ENCODE measurements around the gene MEST. TPM values are rescaled to one million over a fixed set of nuclear protein-coding genes. Genes with fewer than 3 reads are reported as not detected.

The MEST gene
- total and polyA plus RNA-seq, 2 donors (not counting 3 experiments of a cell fraction or from before 2014, with no cell fraction given): 46.7 to 52.6 TPM

- TF ChIP-seq POLR2A (IDR thresholded peaks at IDR 0.05; ENCODE audit: low read depth, low read length) (no peak), POLR2AphosphoS5 (IDR thresholded peaks at IDR 0.05; ENCODE audit: insufficient read depth, low read depth, low read length) (no peak), MAX (IDR thresholded peaks at IDR 0.05; ENCODE audit: insufficient read depth, insufficient read length) (no peak), JUN (IDR thresholded peaks at IDR 0.05; ENCODE audit: borderline replicate concordance, insufficient read depth, insufficient read length, low read depth) (no peak), EZH2 (IDR thresholded peaks at IDR 0.05; ENCODE audit: borderline replicate concordance, low read depth, low read length, severe bottlenecking) (no peak), MYC (IDR thresholded peaks at IDR 0.05; ENCODE audit: low read depth, low read length) (no peak), GATA2 (IDR thresholded peaks at IDR 0.05; ENCODE audit: insufficient read depth, insufficient read length, low read depth, low read length) (no peak)
- CTCF ChIA-PET: no interaction called here
These were observed 19.9 kb upstream of the MEST start for GRCh38 chr7:130471974-130472373.

GRCh38 chr7:130473289-130473688, 18.6 kb upstream of the MEST start:
- dilution Hi-C loops (cut with MboI; ENCODE audit: extremely low pct_ligation_motif_present, low sequenced_read_pairs) (no loop called here), intact Hi-C loops (cut with micrococcal nuclease) (no loop called here)
- Histone ChIP-seq H3K4me2 (ENCODE audit: insufficient read depth, low read length) (no peak overlapping the region), H3K4me3 (replicated peaks in 1 of 3; ENCODE audit: insufficient read depth in 1 of 3, low read depth in 1 of 3, low read length in 3 of 3) (no peak overlapping the region), H3K36me3 (ENCODE audit: control insufficient read depth in 2 of 2, extremely low read depth in 1 of 2, insufficient read depth in 2 of 2, low read length in 2 of 2) (no peaks in the 10 kb centered on the region), H3K9me3 (replicated peaks; ENCODE audit: control insufficient read depth, insufficient read depth, low read length) (no peaks in the 10 kb centered on the region), H4K20me1 (replicated peaks; ENCODE audit: control insufficient read depth, extremely low read depth, insufficient read depth, low read length) (no peaks in the 10 kb centered on the region), H3K27ac (ENCODE audit: insufficient read depth, low read depth, low read length) (no peak overlapping the region), H3K79me2 (ENCODE audit: control insufficient read depth, insufficient read depth, low read length) (no peaks in the 10 kb centered on the region), H3K9me1 (replicated peaks; ENCODE audit: control insufficient read depth, extremely low read depth, insufficient read depth, low read length) (no peaks in the 10 kb centered on the region), H3K4me1 (ENCODE audit: control insufficient read depth, extremely low read depth, insufficient read depth, low read length) (no peaks in the 10 kb centered on the region), H2AFZ (ENCODE audit: low read depth, low read length) (no peak overlapping the region), H3K9ac (replicated peaks; ENCODE audit: extremely low read depth, insufficient read depth, low read length) (no peak overlapping the region), H3K27me3 (ENCODE audit: control insufficient read depth in 2 of 2, insufficient read depth in 2 of 2, low read length in 2 of 2) (peaks cover 0 to 2% of the 10 kb centered on the region in 2 experiments)
- ChIA-PET POLR2A (no interaction called here), CTCF (interaction anchor here (1.0 kb wide), 2 partner anchors 8 to 15 kb away, joined by 3 read pairs; no protein-coding TSS in a partner anchor)
- DNase-seq (ENCODE audit: low read depth, low spot score): no peak
- FAIRE-seq: no peak
- TF ChIP-seq GATA2 (IDR thresholded peaks at IDR 0.05; ENCODE audit: insufficient read depth, insufficient read length, low read depth, low read length) (no peak), EZH2 (IDR thresholded peaks at IDR 0.05; ENCODE audit: borderline replicate concordance, low read depth, low read length, severe bottlenecking) (no peak), CTCF (IDR thresholded peaks at IDR 0.05; ENCODE audit: extremely low read depth in 1 of 2, insufficient read depth in 1 of 2, low read depth in 1 of 2, low read length in 2 of 2) (no peak), MYC (IDR thresholded peaks at IDR 0.05; ENCODE audit: low read depth, low read length) (no peak), JUN (IDR thresholded peaks at IDR 0.05; ENCODE audit: borderline replicate concordance, insufficient read depth, insufficient read length, low read depth) (no peak), MAX (IDR thresholded peaks at IDR 0.05; ENCODE audit: insufficient read depth, insufficient read length) (no peak), FOS (IDR thresholded peaks at IDR 0.05; ENCODE audit: borderline replicate concordance, insufficient read depth, low read length) (no peak), POLR2AphosphoS5 (IDR thresholded peaks at IDR 0.05; ENCODE audit: insufficient read depth, low read depth, low read length) (no peak), POLR2A (IDR thresholded peaks at IDR 0.05; ENCODE audit: low read depth, low read length) (no peak)
- no TSS peak for BruUV-seq (replicated peaks)

More at GRCh38 chr7:130471974-130472373, 19.9 kb upstream of the MEST start:
- Histone ChIP-seq H3K79me2 (ENCODE audit: control insufficient read depth, insufficient read depth, low read length) (no peaks in the 10 kb centered on the region), H4K20me1 (replicated peaks; ENCODE audit: control insufficient read depth, extremely low read depth, insufficient read depth, low read length) (no peaks in the 10 kb centered on the region), H3K9me1 (replicated peaks; ENCODE audit: control insufficient read depth, extremely low read depth, insufficient read depth, low read length) (no peaks in the 10 kb centered on the region), H3K27me3 (ENCODE audit: control insufficient read depth in 2 of 2, insufficient read depth in 2 of 2, low read length in 2 of 2) (no peaks in the 10 kb centered on the region), H3K9ac (replicated peaks; ENCODE audit: extremely low read depth, insufficient read depth, low read length) (no peak overlapping the region), H3K27ac (ENCODE audit: insufficient read depth, low read depth, low read length) (no peak overlapping the region), H3K4me1 (ENCODE audit: control insufficient read depth, extremely low read depth, insufficient read depth, low read length) (no peaks in the 10 kb centered on the region), H3K36me3 (ENCODE audit: control insufficient read depth in 2 of 2, extremely low read depth in 1 of 2, insufficient read depth in 2 of 2, low read length in 2 of 2) (no peaks in the 10 kb centered on the region), H3K4me3 (replicated peaks in 1 of 3; ENCODE audit: insufficient read depth in 1 of 3, low read depth in 1 of 3, low read length in 3 of 3) (no peak overlapping the region), H3K9me3 (replicated peaks; ENCODE audit: control insufficient read depth, insufficient read depth, low read length) (no peaks in the 10 kb centered on the region), H3K4me2 (ENCODE audit: insufficient read depth, low read length) (no peak overlapping the region), H2AFZ (ENCODE audit: low read depth, low read length) (no peak overlapping the region)
- DNase-seq (ENCODE audit: low read depth, low spot score) (no peak), FAIRE-seq (no peak)
- dilution Hi-C loops (cut with MboI; ENCODE audit: extremely low pct_ligation_motif_present, low sequenced_read_pairs) (no loop called here), intact Hi-C loops (cut with micrococcal nuclease) (no loop called here)
- BruUV-seq (replicated peaks): no TSS peak
- POLR2A ChIA-PET: no interaction called here
